ENCODE data around the gene ITGAD.

DNA sequence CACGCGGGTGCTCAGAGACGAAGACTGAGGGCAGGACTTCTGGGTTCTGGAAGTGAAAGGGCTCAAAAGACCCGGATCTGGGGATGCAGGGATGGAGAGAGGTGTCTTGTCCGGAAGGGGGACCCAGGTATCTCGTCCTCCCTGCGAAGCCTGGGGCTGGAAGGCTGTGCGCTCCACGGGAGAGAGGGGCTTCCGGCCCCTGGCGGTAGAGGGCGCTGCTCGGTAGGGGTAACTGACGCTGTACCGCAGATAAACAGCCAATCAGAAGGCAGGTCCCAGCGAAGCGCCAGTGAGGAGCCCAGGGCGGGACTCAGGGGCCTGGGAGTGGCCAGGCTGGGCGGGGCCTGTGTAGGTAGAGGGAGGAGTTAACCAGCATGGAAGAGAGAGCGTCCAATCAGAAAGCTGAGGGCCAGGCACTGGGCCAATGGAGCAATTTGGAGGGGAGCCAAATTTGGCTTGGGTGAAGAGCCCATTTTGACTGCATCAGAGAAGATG is 79.6 kb downstream of the ITGAD start:
- TF ChIP-seq, protein P1, sequence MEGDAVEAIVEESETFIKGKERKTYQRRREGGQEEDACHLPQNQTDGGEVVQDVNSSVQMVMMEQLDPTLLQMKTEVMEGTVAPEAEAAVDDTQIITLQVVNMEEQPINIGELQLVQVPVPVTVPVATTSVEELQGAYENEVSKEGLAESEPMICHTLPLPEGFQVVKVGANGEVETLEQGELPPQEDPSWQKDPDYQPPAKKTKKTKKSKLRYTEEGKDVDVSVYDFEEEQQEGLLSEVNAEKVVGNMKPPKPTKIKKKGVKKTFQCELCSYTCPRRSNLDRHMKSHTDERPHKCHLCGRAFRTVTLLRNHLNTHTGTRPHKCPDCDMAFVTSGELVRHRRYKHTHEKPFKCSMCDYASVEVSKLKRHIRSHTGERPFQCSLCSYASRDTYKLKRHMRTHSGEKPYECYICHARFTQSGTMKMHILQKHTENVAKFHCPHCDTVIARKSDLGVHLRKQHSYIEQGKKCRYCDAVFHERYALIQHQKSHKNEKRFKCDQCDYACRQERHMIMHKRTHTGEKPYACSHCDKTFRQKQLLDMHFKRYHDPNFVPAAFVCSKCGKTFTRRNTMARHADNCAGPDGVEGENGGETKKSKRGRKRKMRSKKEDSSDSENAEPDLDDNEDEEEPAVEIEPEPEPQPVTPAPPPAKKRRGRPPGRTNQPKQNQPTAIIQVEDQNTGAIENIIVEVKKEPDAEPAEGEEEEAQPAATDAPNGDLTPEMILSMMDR (IDR thresholded peaks at IDR 0.05; ENCODE audit: low read depth, low read length): peak; percentile 7
- TF ChIP-seq, protein P2, sequence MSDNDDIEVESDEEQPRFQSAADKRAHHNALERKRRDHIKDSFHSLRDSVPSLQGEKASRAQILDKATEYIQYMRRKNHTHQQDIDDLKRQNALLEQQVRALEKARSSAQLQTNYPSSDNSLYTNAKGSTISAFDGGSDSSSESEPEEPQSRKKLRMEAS (IDR thresholded peaks at IDR 0.05; ENCODE audit: low read depth, low read length): no peak
